ENCODE measurements around the gene DOCK8. TPM values are rescaled to one million over a fixed set of nuclear protein-coding genes. Genes with fewer than 3 reads are reported as not detected.

The DOCK8 gene
- total RNA-seq, 1 donor from 2014 or later, result 4.4 TPM

- H2AFZ ChIP-seq (ENCODE audit: low read depth, low read length), result no peak overlapping the region
- H3K27ac Mint-ChIP-seq (ENCODE audit: unreplicated experiment), result no peak overlapping the region
- no peak overlapping the region for H3K4me2 ChIP-seq (ENCODE audit: low read length)
- no peak overlapping the region for H3K27ac ChIP-seq (ENCODE audit: low read depth, low read length)
- no peaks in the 10 kb centered on the region for H3K4me1 ChIP-seq (ENCODE audit: insufficient read depth, low read length)
- no peaks in the 10 kb centered on the region for H3K79me2 ChIP-seq (ENCODE audit: insufficient read depth, low read length)
- H3K27me3 ChIP-seq (ENCODE audit: insufficient read depth, low read length), result peaks cover 2% of the 10 kb centered on the region
- no peaks in the 10 kb centered on the region for H3K36me3 Mint-ChIP-seq (ENCODE audit: low read depth, unreplicated experiment)
- H3K9ac ChIP-seq (ENCODE audit: low read length), result no peak overlapping the region
- peaks cover 1% of the 10 kb centered on the region for H3K4me1 Mint-ChIP-seq (ENCODE audit: low read depth, unreplicated experiment)
- H3K4me3 ChIP-seq (ENCODE audit: insufficient read depth, low read depth, low read length), result no peak overlapping the region
- H3K9me3 ChIP-seq (ENCODE audit: insufficient read depth, low read depth, low read length), result no peaks in the 10 kb centered on the region
- no peaks in the 10 kb centered on the region for H3K27me3 Mint-ChIP-seq (ENCODE audit: low read depth, unreplicated experiment)
- H3K4me3 Mint-ChIP-seq (ENCODE audit: unreplicated experiment), result no peak overlapping the region
- DNase-seq (ENCODE audit: low read depth) (no peak), FAIRE-seq (no peak)
- no peaks in the 10 kb centered on the region for H3K9me3 Mint-ChIP-seq (ENCODE audit: unreplicated experiment)
- H3K36me3 ChIP-seq (ENCODE audit: insufficient read depth, low read length), result no peaks in the 10 kb centered on the region
- TF ChIP-seq EZH2 (IDR thresholded peaks at IDR 0.05; ENCODE audit: insufficient read depth, low read length), result no peak
- TF ChIP-seq, protein P1, sequence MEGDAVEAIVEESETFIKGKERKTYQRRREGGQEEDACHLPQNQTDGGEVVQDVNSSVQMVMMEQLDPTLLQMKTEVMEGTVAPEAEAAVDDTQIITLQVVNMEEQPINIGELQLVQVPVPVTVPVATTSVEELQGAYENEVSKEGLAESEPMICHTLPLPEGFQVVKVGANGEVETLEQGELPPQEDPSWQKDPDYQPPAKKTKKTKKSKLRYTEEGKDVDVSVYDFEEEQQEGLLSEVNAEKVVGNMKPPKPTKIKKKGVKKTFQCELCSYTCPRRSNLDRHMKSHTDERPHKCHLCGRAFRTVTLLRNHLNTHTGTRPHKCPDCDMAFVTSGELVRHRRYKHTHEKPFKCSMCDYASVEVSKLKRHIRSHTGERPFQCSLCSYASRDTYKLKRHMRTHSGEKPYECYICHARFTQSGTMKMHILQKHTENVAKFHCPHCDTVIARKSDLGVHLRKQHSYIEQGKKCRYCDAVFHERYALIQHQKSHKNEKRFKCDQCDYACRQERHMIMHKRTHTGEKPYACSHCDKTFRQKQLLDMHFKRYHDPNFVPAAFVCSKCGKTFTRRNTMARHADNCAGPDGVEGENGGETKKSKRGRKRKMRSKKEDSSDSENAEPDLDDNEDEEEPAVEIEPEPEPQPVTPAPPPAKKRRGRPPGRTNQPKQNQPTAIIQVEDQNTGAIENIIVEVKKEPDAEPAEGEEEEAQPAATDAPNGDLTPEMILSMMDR (IDR thresholded peaks at IDR 0.05; ENCODE audit: insufficient read depth, low read depth, low read length), result no peak
- no peaks in the 10 kb centered on the region for H4K20me1 ChIP-seq (ENCODE audit: insufficient read depth, low read length)
Observed at GRCh38 chr9:463455-464171, 248.9 kb downstream of the DOCK8 start.

DNA sequence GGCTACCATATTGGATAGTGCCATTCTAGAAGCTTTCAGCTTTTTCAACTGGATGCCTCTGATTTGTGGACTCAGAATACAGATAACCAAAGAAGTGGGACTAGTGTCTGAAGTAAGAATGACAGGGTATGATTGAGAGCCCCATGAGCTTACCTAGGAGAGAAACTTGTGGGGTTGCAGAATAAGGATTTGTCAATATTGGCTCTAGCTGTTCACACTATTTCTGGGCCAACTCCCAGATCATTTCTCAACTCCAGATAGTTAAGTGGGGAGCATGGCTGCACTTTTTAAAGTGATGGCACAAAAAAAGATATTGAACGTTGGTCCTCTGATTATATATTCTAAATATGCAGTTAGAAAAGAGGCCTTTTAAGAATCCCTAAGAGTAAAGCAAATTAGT lies 252.1 kb downstream of the DOCK8 start:
- Mint-ChIP-seq H3K9me3 (ENCODE audit: unreplicated experiment) (no peaks in the 10 kb centered on the region), H3K36me3 (ENCODE audit: low read depth, unreplicated experiment) (no peaks in the 10 kb centered on the region), H3K27me3 (ENCODE audit: low read depth, unreplicated experiment) (no peaks in the 10 kb centered on the region), H3K27ac (ENCODE audit: unreplicated experiment) (no peak overlapping the region), H3K4me1 (ENCODE audit: low read depth, unreplicated experiment) (peaks cover 19% of the 10 kb centered on the region), H3K4me3 (ENCODE audit: unreplicated experiment) (no peak overlapping the region)
- H3K4me3 ChIP-seq (ENCODE audit: insufficient read depth, low read depth, low read length), result no peak overlapping the region
- H3K27ac ChIP-seq (ENCODE audit: low read depth, low read length), result no peak overlapping the region
- FAIRE-seq, result no peak
- H3K36me3 ChIP-seq (ENCODE audit: insufficient read depth, low read length), result no peaks in the 10 kb centered on the region
- peaks cover 5% of the 10 kb centered on the region for H3K4me1 ChIP-seq (ENCODE audit: insufficient read depth, low read length)
- no peaks in the 10 kb centered on the region for H3K27me3 ChIP-seq (ENCODE audit: insufficient read depth, low read length)
- no peak overlapping the region for H2AFZ ChIP-seq (ENCODE audit: low read depth, low read length)
- H3K4me2 ChIP-seq (ENCODE audit: low read length), result no peak overlapping the region
- no peaks in the 10 kb centered on the region for H3K9me3 ChIP-seq (ENCODE audit: insufficient read depth, low read depth, low read length)
- no peaks in the 10 kb centered on the region for H3K79me2 ChIP-seq (ENCODE audit: insufficient read depth, low read length)
- no peaks in the 10 kb centered on the region for H4K20me1 ChIP-seq (ENCODE audit: insufficient read depth, low read length)
- TF ChIP-seq EZH2 (IDR thresholded peaks at IDR 0.05; ENCODE audit: insufficient read depth, low read length), result no peak
- DNase-seq (ENCODE audit: low read depth), result no peak
- H3K9ac ChIP-seq (ENCODE audit: low read length), result no peak overlapping the region

DNA sequence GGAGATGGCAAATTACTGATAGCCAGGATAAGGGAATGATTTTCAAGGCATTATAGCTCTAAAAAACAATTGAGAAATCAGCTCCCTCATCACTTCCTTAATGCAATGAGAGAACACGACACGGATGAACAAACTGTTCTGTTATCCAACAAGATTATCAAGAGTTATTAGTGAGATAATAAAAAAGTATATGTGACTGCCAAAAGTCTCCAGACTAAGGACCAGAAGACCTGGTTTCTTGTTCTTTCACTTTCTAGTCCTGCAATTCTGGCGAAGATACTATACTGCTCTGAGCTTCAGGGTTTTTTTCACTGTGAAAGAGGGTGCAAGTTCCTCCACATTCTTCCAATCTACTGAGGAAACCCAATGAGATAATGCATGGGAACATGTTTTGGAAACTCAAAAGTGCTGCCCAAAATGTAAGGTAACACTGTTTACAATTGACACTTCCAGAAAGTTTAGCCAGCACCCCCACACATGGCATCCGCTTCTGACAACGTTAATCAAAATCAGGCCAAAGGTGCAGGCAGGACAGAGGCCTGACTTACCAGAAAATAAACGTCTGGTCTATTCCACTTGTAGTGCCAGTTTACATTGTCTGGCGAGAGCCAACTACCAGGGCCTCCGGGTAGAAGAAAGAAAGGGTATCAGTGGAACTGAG lies 254.2 kb downstream of the DOCK8 start:
- no peak overlapping the region for H3K27ac Mint-ChIP-seq (ENCODE audit: unreplicated experiment)
- H3K4me3 Mint-ChIP-seq (ENCODE audit: unreplicated experiment), result peak overlapping the region; percentile 78
- Histone ChIP-seq H3K36me3 (ENCODE audit: insufficient read depth, low read length) (no peaks in the 10 kb centered on the region), H3K27me3 (ENCODE audit: insufficient read depth, low read length) (no peaks in the 10 kb centered on the region), H4K20me1 (ENCODE audit: insufficient read depth, low read length) (no peaks in the 10 kb centered on the region), H3K79me2 (ENCODE audit: insufficient read depth, low read length) (no peaks in the 10 kb centered on the region), H3K9me3 (ENCODE audit: insufficient read depth, low read depth, low read length) (no peaks in the 10 kb centered on the region), H2AFZ (ENCODE audit: low read depth, low read length) (no peak overlapping the region), H3K4me1 (ENCODE audit: insufficient read depth, low read length) (peaks cover 5% of the 10 kb centered on the region), H3K4me3 (ENCODE audit: insufficient read depth, low read depth, low read length) (no peak overlapping the region), H3K27ac (ENCODE audit: low read depth, low read length) (no peak overlapping the region), H3K9ac (ENCODE audit: low read length) (no peak overlapping the region), H3K4me2 (ENCODE audit: low read length) (peak overlapping the region; percentile 86)
- peaks cover 19% of the 10 kb centered on the region for H3K4me1 Mint-ChIP-seq (ENCODE audit: low read depth, unreplicated experiment)
- FAIRE-seq (no peak), DNase-seq (ENCODE audit: low read depth) (no peak)
- no peaks in the 10 kb centered on the region for H3K27me3 Mint-ChIP-seq (ENCODE audit: low read depth, unreplicated experiment)
- H3K9me3 Mint-ChIP-seq (ENCODE audit: unreplicated experiment), result no peaks in the 10 kb centered on the region
- H3K36me3 Mint-ChIP-seq (ENCODE audit: low read depth, unreplicated experiment), result no peaks in the 10 kb centered on the region
- TF ChIP-seq EZH2 (IDR thresholded peaks at IDR 0.05; ENCODE audit: insufficient read depth, low read length), result no peak
